Skin epidermis (tissue), 12 donors: Measurements from ENCODE around the gene EMC1.
"Not testable (repeated sequence)": the region's sequence is repeated elsewhere in the genome, so short reads cannot be mapped to it uniquely, and the experiment has no call there.

Experiments used
- H3K27ac ChIP-seq, 21 experiments: fragments of 200-600 bp; sonication (generic) in 11 of 21; one replicate each; pipeline ENCODE4 v1.5.0; 2020; ENCODE audit warnings: mild to moderate bottlenecking in 3 of 21, inconsistent platforms in 2 of 21, moderate library complexity in 2 of 21
- H3K4me3 ChIP-seq, 7 experiments: fragments of 200-600 bp; sonication (generic) in 2 of 7; one replicate each; pipeline ENCODE4 v1.5.0; 2020; ENCODE audit warnings: inconsistent platforms in 2 of 7, mild to moderate bottlenecking in 2 of 7, moderate library complexity in 1 of 7

Gene EMC1

GRCh38 chr1:19220991-19221390 is 30.3 kb downstream of the EMC1 start:
- Histone ChIP-seq H3K4me3 (no peak overlapping the region), H3K27ac (no peak overlapping the region)

- Histone ChIP-seq H3K4me3 (no peak overlapping the region), H3K27ac (peak overlapping the region in 1 of 21 experiments; percentile 6)
Measured at GRCh38 chr1:19220080-19220846, 31.1 kb downstream of the EMC1 start.

GRCh38 chr1:19219451-19219850 is 31.9 kb downstream of the EMC1 start:
- Histone ChIP-seq H3K4me3 (no peak overlapping the region), H3K27ac (peak overlapping the region in 1 of 21 experiments; percentile 6)

GRCh38 chr1:19216585-19216984 is 34.7 kb downstream of the EMC1 start:
- H3K27ac ChIP-seq, H3K4me3 ChIP-seq: not testable (repeated sequence)

GRCh38 chr1:19213580-19213979 is 37.7 kb downstream of the EMC1 start:
- no peak overlapping the region for H3K27ac ChIP-seq

GRCh38 chr1:19212167-19212566 is 39.2 kb downstream of the EMC1 start:
- H3K4me3 ChIP-seq, result no peak overlapping the region
- no peak overlapping the region for H3K27ac ChIP-seq

More at GRCh38 chr1:19213580-19213979, 37.7 kb downstream of the EMC1 start:
- no peak overlapping the region for H3K4me3 ChIP-seq

GRCh38 chr1:19210772-19211549 is 40.4 kb downstream of the EMC1 start:
- H3K4me3 ChIP-seq, result peak overlapping the region; percentile 66 to 98 (median 81)

GRCh38 chr1:19209990-19210771 is 41.1 kb downstream of the EMC1 start, which contains the start of gene UBR4:
Gene UBR4, minus strand, starts transcription at chr1:19210266. Its CDS starts 18 bp downstream, at chr1:19210248.
- peak within 1 kb of the TSS; percentile 65 to 97 (median 91) for H3K27ac ChIP-seq
- H3K4me3 ChIP-seq, result peak within 1 kb of the TSS; percentile 66 to 98 (median 81)

More at GRCh38 chr1:19210772-19211549, 40.4 kb downstream of the EMC1 start:
- peak overlapping the region; percentile 65 to 97 (median 91) for H3K27ac ChIP-seq

- Histone ChIP-seq H3K27ac (peak overlapping the region; percentile 65 to 97 (median 91)), H3K4me3 (peak overlapping the region; percentile 66 to 98 (median 81))
Measured at GRCh38 chr1:19209439-19209989, 41.8 kb downstream of the EMC1 start.

- Histone ChIP-seq H3K4me3 (peak overlapping the region; percentile 66 to 98 (median 81)), H3K27ac (peak overlapping the region in 18 of 21 experiments; percentile 78 to 97 (median 92))
Measured at GRCh38 chr1:19208710-19209438, 42.5 kb downstream of the EMC1 start.

GRCh38 chr1:19206947-19207346 is 44.4 kb downstream of the EMC1 start:
- no peak overlapping the region for H3K4me3 ChIP-seq
- H3K27ac ChIP-seq, result no peak overlapping the region

GRCh38 chr1:19205845-19206244 is 45.5 kb downstream of the EMC1 start:
- H3K4me3 ChIP-seq, result no peak overlapping the region
- no peak overlapping the region for H3K27ac ChIP-seq

GRCh38 chr1:19205403-19205802 is 45.9 kb downstream of the EMC1 start:
- Histone ChIP-seq H3K4me3 (no peak overlapping the region), H3K27ac (no peak overlapping the region)

- H3K27ac ChIP-seq, result peak overlapping the region in 1 of 21 experiments; percentile 36
- no peak overlapping the region for H3K4me3 ChIP-seq
Measured at GRCh38 chr1:19204446-19205266, 46.7 kb downstream of the EMC1 start.

GRCh38 chr1:19203440-19203839 is 47.9 kb downstream of the EMC1 start:
- Histone ChIP-seq H3K4me3 (no peak overlapping the region), H3K27ac (peak overlapping the region in 2 of 21 experiments; percentile 5)

- no peak overlapping the region for H3K4me3 ChIP-seq
- no peak overlapping the region for H3K27ac ChIP-seq
Measured at GRCh38 chr1:19202396-19202795, 48.9 kb downstream of the EMC1 start.

GRCh38 chr1:19199969-19200604 is 51.2 kb downstream of the EMC1 start:
- Histone ChIP-seq H3K27ac (peak overlapping the region in 2 of 21 experiments; percentile 0 to 35), H3K4me3 (no peak overlapping the region)
